SK-N-MC (cell line): ENCODE data around the gene PRPS1.

Experiments used
- DNase-seq: peaks from one replicate; pipeline ENCODE4 v3.0.0-alpha.2; 2011; ENCODE audit warnings: low read depth, low spot score
- H3K27ac ChIP-seq: fragments of 200-600 bp; sonication (generic); 2 replicates; pipeline ENCODE4 v1.5.1; 2016; ENCODE audit warnings: mixed run types
- H3K36me3 ChIP-seq: fragments of 200-600 bp; sonication (generic); 2 replicates; pipeline ENCODE4 v1.6.1; 2017; ENCODE audit warnings: antibody characterized with exemption, low read length, mixed read lengths; ENCODE audit not compliant: insufficient read depth
- H3K4me3 ChIP-seq: fragments of 200-600 bp; sonication (generic); 2 replicates; pipeline ENCODE4 v1.5.1; 2016
- H3K9ac ChIP-seq: fragments of 200-600 bp; sonication (generic); 2 replicates; pipeline ENCODE4 v1.8.0; 2017; ENCODE audit warnings: mixed run types, mixed read lengths; ENCODE audit not compliant: insufficient read length
- H3K9me3 ChIP-seq: fragments of 200-600 bp; sonication (generic); 2 replicates; pipeline ENCODE4 v1.6.1; 2017; ENCODE audit warnings: low read depth, mild to moderate bottlenecking, antibody characterized with exemption, low read length, moderate library complexity, mixed read lengths
- EZH2 ChIP-seq: fragments of 200-600 bp; sonication (generic); IDR thresholded peaks from one replicate; pipeline ENCODE4 v1.6.1; 2017; ENCODE audit warnings: antibody characterized with exemption
- FOXP2 ChIP-seq: optimal IDR thresholded peaks from 2 replicates; pipeline ENCODE3; 2011; ENCODE audit warnings: mild to moderate bottlenecking, moderate library complexity; ENCODE audit not compliant: insufficient read depth; ENCODE audit errors: extremely low read length, control extremely low read depth
- POLR2AphosphoS5 ChIP-seq: IDR thresholded peaks from 2 replicates; pipeline ENCODE4 v1.6.1; 2012; ENCODE audit warnings: mild to moderate bottlenecking, low read depth, low read length, borderline replicate concordance

The PRPS1 gene

DNA sequence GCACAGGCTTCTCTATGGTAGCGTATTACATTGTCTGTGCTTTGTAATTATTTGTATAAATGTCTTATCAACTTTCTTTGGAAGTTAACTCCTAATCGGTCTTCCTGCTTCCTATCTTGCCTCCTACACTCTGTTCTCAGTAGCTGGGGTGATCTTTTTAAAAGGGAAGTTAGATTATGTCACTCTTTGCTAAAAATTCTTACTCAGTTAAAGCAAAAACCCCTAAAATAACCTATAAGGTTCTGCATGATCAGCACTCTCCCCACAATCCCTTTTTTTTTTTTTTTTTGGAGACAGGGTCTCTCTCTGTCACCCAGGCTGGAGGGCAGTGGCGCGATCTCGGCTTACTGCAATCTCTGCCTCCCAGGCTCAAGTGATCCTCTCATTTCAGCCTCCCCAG is 2.6 kb upstream of the PRPS1 start:
- Histone ChIP-seq H3K9me3 (no peaks in the 10 kb centered on the region), H3K27ac (no peak overlapping the region), H3K9ac (no peak overlapping the region), H3K36me3 (no peaks in the 10 kb centered on the region), H3K4me3 (no peak overlapping the region)
- TF ChIP-seq EZH2 (no peak), FOXP2 (no peak), POLR2AphosphoS5 (no peak)
- DNase-seq, result no peak

DNA sequence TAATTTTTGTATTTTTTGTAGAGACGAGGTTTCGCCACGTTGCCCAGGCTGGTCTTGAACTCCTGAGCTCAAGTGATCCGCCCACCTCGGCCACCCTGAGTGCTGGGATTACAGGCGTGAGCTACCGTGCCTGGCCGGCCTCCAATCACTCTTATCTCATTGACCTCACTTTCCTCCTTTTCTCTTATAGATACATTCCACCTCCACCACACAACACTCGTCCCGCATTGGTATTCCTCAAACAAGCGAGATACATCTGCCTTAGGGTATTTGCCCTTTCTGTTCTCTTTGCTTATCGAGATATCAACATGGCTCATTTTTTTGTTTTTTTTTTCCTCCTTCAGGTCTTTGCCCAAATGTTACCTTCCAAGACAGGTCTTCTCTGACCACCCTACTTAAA is 1.8 kb upstream of the PRPS1 start:
- H3K27ac ChIP-seq, result no peak overlapping the region
- TF ChIP-seq POLR2AphosphoS5, result no peak
- no peak for TF ChIP-seq EZH2
- TF ChIP-seq FOXP2, result no peak
- no peak overlapping the region for H3K4me3 ChIP-seq
- H3K36me3 ChIP-seq, result no peaks in the 10 kb centered on the region
- no peaks in the 10 kb centered on the region for H3K9me3 ChIP-seq
- H3K9ac ChIP-seq, result no peak overlapping the region
- DNase-seq, result no peak

GRCh38 chrX:107626916-107627315 is 1.4 kb upstream of the PRPS1 start:
- no peaks in the 10 kb centered on the region for H3K36me3 ChIP-seq
- no peaks in the 10 kb centered on the region for H3K9me3 ChIP-seq
- no peak for DNase-seq
- no peak overlapping the region for H3K4me3 ChIP-seq
- TF ChIP-seq POLR2AphosphoS5 (no peak), FOXP2 (no peak), EZH2 (no peak)
- no peak overlapping the region for H3K9ac ChIP-seq
- H3K27ac ChIP-seq, result no peak overlapping the region

GRCh38 chrX:107628662-107629539 is 591 bp downstream of the PRPS1 start:
- Histone ChIP-seq H3K36me3 (no peaks in the 10 kb centered on the region), H3K27ac (no peak overlapping the region; the same call in 1 of the 2 replicates), H3K9ac (peak overlapping the region; percentile 86), H3K4me3 (peak overlapping the region; percentile 84), H3K9me3 (no peaks in the 10 kb centered on the region)
- TF ChIP-seq POLR2AphosphoS5 (no peak), EZH2 (no peak), FOXP2 (no peak)
- no peak for DNase-seq

GRCh38 chrX:107629540-107629909 is 1.2 kb downstream of the PRPS1 start:
- Histone ChIP-seq H3K4me3 (peak overlapping the region; percentile 84), H3K36me3 (no peaks in the 10 kb centered on the region), H3K9ac (peak overlapping the region; percentile 86), H3K27ac (no peak overlapping the region), H3K9me3 (no peaks in the 10 kb centered on the region)
- no peak for TF ChIP-seq FOXP2
- TF ChIP-seq POLR2AphosphoS5, result no peak
- TF ChIP-seq EZH2, result no peak
- no peak for DNase-seq

DNA sequence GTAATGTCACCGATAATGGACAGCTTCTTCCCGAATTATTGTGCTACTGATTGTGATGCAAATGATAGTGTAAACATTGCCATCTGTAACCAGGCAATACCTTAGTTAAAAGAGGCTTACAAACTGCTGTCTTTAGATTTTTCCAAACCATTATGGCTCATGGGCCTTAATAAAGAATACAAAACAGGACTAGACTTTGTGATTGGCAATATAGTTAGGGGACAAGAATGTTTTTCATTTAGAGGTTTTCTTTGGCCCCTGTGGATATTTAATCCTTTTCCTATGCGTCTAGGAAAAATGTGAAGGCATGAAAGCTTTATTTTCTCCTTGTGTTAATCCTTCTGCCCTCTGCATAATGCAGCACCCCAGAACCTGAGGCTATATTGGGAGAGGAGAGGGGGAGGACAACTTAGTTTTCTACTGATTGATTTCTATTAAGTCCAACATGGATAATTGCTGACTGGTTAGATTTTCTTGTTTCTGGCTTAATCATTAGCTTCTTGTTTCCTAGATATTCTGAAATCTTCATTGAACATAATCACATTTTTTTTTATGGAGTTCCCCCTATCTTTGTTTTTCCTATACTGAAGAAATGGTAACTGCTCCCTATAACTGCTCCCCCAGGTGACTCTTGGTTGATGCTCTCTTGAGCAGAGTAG is 1.9 kb downstream of the PRPS1 start:
- peak overlapping the region; percentile 84 for H3K4me3 ChIP-seq
- DNase-seq, result no peak
- TF ChIP-seq POLR2AphosphoS5 (no peak), EZH2 (no peak), FOXP2 (no peak)
- H3K36me3 ChIP-seq, result no peaks in the 10 kb centered on the region
- no peak overlapping the region for H3K27ac ChIP-seq
- H3K9ac ChIP-seq, result peak overlapping the region; percentile 86
- H3K9me3 ChIP-seq, result no peaks in the 10 kb centered on the region

GRCh38 chrX:107632346-107632745 is 4.0 kb downstream of the PRPS1 start:
- no peak overlapping the region for H3K4me3 ChIP-seq
- H3K36me3 ChIP-seq, result no peaks in the 10 kb centered on the region
- H3K27ac ChIP-seq, result no peak overlapping the region
- H3K9ac ChIP-seq, result no peak overlapping the region
- TF ChIP-seq EZH2 (no peak), FOXP2 (no peak), POLR2AphosphoS5 (no peak)
- no peaks in the 10 kb centered on the region for H3K9me3 ChIP-seq
- no peak for DNase-seq

DNA sequence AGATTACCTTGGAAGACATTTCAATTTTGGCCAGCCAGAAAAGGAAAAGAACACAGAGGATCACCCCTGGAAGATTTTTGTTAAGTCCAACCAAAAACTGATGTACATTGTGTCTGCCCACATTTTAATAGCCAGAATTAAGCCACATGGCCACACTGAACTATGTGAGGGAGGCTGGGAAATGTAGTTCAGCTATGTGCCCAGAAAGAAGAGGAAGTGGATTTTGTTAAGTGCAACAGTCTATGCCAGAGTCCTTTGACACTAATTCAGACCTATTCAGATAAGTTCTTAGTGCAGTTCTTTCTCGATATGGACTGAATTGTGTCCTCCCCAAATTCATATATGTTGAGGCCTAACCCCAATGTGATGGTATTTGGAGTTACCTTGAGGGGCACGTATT is 18.4 kb downstream of the PRPS1 start:
- Histone ChIP-seq H3K9ac (no peak overlapping the region), H3K27ac (no peak overlapping the region), H3K4me3 (no peak overlapping the region), H3K36me3 (peaks cover 30% of the 10 kb centered on the region), H3K9me3 (no peaks in the 10 kb centered on the region)
- TF ChIP-seq EZH2 (no peak), POLR2AphosphoS5 (no peak), FOXP2 (no peak)
- no peak for DNase-seq

GRCh38 chrX:107648332-107648731 is 20.0 kb downstream of the PRPS1 start:
- H3K9me3 ChIP-seq, result no peaks in the 10 kb centered on the region
- no peak overlapping the region for H3K4me3 ChIP-seq
- H3K36me3 ChIP-seq, result peaks cover 19% of the 10 kb centered on the region
- no peak for DNase-seq
- no peak for TF ChIP-seq POLR2AphosphoS5
- TF ChIP-seq EZH2, result no peak
- TF ChIP-seq FOXP2, result no peak
- no peak overlapping the region for H3K9ac ChIP-seq
- no peak overlapping the region for H3K27ac ChIP-seq
